ENCODE results near the gene FTCD. TPM values are rescaled to one million over a fixed set of nuclear protein-coding genes. Genes with fewer than 3 reads are reported as not detected.

Gene FTCD
- total RNA-seq, 1 experiment from 2014 or later: not detected

DNA sequence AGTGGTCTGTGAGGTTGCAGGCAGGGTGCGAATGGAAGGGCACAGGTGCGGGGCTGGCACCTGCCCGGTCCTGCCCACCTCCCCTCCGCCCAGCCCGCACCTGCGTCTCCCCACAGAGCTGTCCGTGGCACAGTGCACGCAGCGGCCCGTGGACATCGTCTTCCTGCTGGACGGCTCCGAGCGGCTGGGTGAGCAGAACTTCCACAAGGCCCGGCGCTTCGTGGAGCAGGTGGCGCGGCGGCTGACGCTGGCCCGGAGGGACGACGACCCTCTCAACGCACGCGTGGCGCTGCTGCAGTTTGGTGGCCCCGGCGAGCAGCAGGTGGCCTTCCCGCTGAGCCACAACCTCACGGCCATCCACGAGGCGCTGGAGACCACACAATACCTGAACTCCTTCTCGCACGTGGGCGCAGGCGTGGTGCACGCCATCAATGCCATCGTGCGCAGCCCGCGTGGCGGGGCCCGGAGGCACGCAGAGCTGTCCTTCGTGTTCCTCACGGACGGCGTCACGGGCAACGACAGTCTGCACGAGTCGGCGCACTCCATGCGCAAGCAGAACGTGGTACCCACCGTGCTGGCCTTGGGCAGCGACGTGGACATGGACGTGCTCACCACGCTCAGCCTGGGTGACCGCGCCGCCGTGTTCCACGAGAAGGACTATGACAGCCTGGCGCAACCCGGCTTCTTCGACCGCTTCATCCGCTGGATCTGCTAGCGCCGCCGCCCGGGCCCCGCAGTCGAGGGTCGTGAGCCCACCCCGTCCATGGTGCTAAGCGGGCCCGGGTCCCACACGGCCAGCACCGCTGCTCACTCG, 23.3 kb downstream of the FTCD start:
- Histone ChIP-seq H3K27me3 (ENCODE audit: control insufficient read depth, insufficient read depth, low read length) (no peaks in the 10 kb centered on the region), H3K36me3 (replicated peaks; ENCODE audit: control insufficient read depth, insufficient read depth, low read length) (no peaks in the 10 kb centered on the region; the same call in 1 of the 2 replicates), H3K4me3 (ENCODE audit: insufficient read depth, low read depth, low read length) (no peak overlapping the region)
- no peak for DNase-seq

- no peak overlapping the region for H3K4me3 ChIP-seq (ENCODE audit: insufficient read depth, low read depth, low read length)
- no peaks in the 10 kb centered on the region; the same call in 1 of the 2 replicates for H3K36me3 ChIP-seq (replicated peaks; ENCODE audit: control insufficient read depth, insufficient read depth, low read length)
- no peaks in the 10 kb centered on the region for H3K27me3 ChIP-seq (ENCODE audit: control insufficient read depth, insufficient read depth, low read length)
- no peak for DNase-seq
Measured at GRCh38 chr21:46131588-46131837, 23.9 kb downstream of the FTCD start.

GRCh38 chr21:46130831-46131587, 24.4 kb downstream of the FTCD start:
- peaks cover under 1% of the 10 kb centered on the region for H3K36me3 ChIP-seq (replicated peaks; ENCODE audit: control insufficient read depth, insufficient read depth, low read length)
- no peak overlapping the region for H3K4me3 ChIP-seq (ENCODE audit: insufficient read depth, low read depth, low read length)
- DNase-seq: no peak
- H3K27me3 ChIP-seq (ENCODE audit: control insufficient read depth, insufficient read depth, low read length): no peaks in the 10 kb centered on the region

GRCh38 chr21:46129846-46130651, 25.3 kb downstream of the FTCD start:
- Histone ChIP-seq H3K36me3 (replicated peaks; ENCODE audit: control insufficient read depth, insufficient read depth, low read length) (peaks cover 1% of the 10 kb centered on the region), H3K27me3 (ENCODE audit: control insufficient read depth, insufficient read depth, low read length) (no peaks in the 10 kb centered on the region), H3K4me3 (ENCODE audit: insufficient read depth, low read depth, low read length) (no peak overlapping the region)
- no peak for DNase-seq

DNA sequence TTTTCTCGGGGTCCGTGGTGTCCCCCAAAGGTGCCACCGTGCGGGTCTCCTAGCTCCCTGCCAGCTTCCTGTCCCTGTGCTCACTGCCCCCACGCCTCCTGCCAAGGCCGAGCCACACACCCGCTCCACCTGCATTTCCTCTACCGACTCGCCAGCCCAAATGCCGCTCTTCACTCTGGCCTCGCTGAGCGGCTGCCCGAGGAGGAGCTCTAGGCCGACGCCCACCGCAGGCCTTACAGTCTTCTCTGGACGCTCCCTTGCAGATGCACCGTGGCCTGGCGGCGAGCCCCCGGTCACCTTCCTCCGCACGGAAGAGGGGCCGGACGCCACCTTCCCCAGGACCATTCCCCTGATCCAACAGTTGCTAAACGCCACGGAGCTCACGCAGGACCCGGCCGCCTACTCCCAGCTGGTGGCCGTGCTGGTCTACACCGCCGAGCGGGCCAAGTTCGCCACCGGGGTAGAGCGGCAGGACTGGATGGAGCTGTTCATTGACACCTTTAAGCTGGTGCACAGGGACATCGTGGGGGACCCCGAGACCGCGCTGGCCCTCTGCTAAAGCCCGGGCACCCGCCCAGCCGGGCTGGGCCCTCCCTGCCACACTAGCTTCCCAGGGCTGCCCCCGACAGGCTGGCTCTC, 26.3 kb downstream of the FTCD start:
- peaks cover 1% of the 10 kb centered on the region for H3K36me3 ChIP-seq (replicated peaks; ENCODE audit: control insufficient read depth, insufficient read depth, low read length)
- no peak overlapping the region for H3K4me3 ChIP-seq (ENCODE audit: insufficient read depth, low read depth, low read length)
- no peaks in the 10 kb centered on the region for H3K27me3 ChIP-seq (ENCODE audit: control insufficient read depth, insufficient read depth, low read length)
- DNase-seq: no peak

DNA sequence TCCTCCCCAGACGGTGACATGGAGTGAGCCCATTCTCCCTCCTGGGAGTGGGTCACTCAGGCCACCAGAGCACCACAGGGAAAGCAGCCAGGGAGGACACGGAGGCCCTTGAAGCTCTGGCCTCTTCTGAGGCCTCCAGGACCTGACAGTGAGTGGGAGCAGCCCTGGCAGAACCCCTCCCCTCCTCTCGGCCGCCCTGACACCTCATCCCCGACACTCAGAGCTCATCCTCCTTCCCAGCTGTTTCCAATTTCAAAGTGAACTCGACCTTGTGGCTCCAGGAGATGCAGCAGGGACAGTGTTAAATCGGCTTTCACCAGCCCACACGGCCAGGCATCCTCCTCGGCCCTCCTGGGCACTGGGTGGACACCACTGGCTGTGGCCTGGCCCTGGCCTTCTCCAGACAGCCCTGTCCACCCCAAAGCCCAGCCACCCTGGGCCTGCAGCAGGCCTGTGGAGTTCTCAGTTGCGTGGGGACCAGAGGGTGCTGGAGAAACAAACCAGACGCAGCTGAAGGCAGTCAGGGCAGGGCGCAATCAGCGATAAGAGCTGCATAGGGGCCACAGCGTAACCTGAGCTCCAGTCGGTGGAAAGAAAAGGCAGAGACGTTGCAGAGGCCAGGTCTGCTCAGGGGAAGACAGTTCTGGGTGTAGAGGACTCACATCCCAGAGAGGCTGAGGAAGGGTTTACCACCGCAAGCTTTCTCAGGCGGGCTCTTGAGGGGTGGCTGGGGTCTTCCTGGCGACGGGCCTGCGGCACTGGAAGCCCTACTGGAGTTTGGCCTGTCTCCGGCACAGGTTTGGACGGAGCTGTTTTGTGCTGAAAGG, 27.1 kb downstream of the FTCD start:
- Histone ChIP-seq H3K36me3 (replicated peaks; ENCODE audit: control insufficient read depth, insufficient read depth, low read length) (peaks cover 1% of the 10 kb centered on the region), H3K4me3 (ENCODE audit: insufficient read depth, low read depth, low read length) (no peak overlapping the region), H3K27me3 (ENCODE audit: control insufficient read depth, insufficient read depth, low read length) (no peaks in the 10 kb centered on the region)
- DNase-seq: no peak

DNA sequence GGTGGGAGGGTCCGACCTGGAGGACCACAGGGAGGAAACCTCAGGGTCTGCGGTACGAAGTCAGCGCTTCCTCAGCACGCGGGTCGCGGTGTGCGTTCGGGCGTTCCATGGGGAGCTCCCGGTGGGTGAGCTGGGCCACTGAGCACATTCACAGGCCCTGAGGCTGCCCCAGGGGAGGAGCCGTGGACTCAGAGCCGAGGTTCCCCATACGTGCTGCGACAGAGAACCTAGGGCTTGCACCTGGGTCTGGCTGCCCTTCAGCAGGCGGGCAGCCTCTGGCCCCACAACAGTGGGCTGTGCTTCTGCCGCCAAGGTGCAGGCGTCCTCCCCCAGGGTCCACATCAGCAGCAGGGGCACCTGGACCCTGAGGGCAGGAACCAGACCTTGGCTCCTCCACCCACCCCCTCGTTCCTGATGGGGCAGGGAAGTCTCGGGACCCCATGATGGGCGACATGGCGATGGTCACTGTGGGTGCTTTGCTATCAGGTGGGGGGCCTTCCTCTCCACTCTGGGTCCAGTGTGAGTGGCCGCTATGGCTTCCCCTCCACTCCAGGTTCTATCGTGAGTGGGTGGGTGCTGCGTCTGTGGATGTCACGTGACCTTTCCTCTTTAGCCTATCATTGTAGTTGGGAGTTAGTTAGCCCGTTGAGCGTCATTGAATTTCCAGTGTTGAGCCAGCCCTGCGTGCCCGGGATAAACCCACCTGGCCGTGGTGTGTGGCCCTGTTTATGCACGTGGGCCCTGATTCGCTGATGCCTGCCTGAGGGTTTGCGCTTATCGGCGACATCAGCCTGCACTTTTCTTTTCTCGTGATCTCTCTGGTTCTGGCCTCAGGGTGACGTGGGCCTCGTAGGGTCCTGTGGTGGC, 27.9 kb downstream of the FTCD start:
- Histone ChIP-seq H3K27me3 (ENCODE audit: control insufficient read depth, insufficient read depth, low read length) (no peaks in the 10 kb centered on the region), H3K36me3 (replicated peaks; ENCODE audit: control insufficient read depth, insufficient read depth, low read length) (peaks cover 1% of the 10 kb centered on the region), H3K4me3 (ENCODE audit: insufficient read depth, low read depth, low read length) (no peak overlapping the region)
- peak; percentile 61 for DNase-seq

DNA sequence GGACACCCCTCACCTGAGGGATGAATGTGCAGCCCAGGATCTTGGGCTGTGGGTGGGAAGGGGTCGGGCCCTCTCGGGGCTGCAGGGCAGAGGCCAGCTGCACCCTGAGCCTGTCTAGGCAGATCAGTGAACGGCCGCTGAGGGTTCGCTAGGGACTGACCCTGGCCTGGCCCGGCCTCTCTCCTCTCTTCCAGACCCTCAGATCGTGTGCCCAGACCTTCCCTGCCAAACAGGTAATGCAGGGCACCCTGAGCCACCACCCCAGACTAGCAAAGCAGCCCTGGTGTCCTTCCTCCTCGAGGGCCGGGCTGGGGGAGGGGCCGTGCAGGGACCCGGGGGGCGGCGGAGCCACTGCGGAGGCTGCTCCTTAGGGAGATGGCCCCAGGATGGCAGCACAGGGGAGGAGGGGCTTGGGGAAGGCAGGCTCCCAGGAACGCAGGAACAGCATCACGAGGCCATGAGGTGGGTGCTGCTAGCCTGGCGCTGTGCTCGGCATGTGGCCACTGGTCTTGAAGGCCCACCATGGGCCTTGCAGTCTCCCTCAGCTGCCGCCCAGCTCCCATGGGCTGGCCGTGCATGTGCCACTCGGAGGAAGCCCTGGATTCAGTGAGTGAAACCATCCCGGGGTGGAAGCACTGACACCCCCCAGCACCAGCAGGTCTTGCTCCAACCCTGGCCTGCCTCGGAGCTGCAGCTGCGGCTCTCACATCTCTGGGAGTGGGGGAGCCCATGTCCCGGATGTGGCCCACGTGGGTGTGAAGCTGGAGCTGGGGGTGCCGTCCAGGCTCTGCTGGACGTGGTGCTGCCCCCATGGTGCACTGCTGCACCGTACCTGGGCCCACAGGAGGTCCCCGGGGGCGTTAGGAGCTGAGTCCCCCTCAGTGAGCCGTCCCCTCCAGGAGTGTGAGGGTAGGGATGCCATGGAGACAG, 28.8 kb downstream of the FTCD start:
- Histone ChIP-seq H3K27me3 (ENCODE audit: control insufficient read depth, insufficient read depth, low read length) (no peaks in the 10 kb centered on the region), H3K36me3 (replicated peaks; ENCODE audit: control insufficient read depth, insufficient read depth, low read length) (peaks cover 1% of the 10 kb centered on the region), H3K4me3 (ENCODE audit: insufficient read depth, low read depth, low read length) (no peak overlapping the region)
- DNase-seq: peak; percentile 72

GRCh38 chr21:46125846-46126301, 29.5 kb downstream of the FTCD start:
- Histone ChIP-seq H3K27me3 (ENCODE audit: control insufficient read depth, insufficient read depth, low read length) (no peaks in the 10 kb centered on the region), H3K36me3 (replicated peaks; ENCODE audit: control insufficient read depth, insufficient read depth, low read length) (peaks cover 1% of the 10 kb centered on the region), H3K4me3 (ENCODE audit: insufficient read depth, low read depth, low read length) (no peak overlapping the region)
- DNase-seq: peak; percentile 56

GRCh38 chr21:46124926-46125845, 30.2 kb downstream of the FTCD start:
- DNase-seq: peak; percentile 59
- H3K27me3 ChIP-seq (ENCODE audit: control insufficient read depth, insufficient read depth, low read length): no peaks in the 10 kb centered on the region
- H3K36me3 ChIP-seq (replicated peaks; ENCODE audit: control insufficient read depth, insufficient read depth, low read length): peaks cover 1% of the 10 kb centered on the region
- no peak overlapping the region for H3K4me3 ChIP-seq (ENCODE audit: insufficient read depth, low read depth, low read length)

GRCh38 chr21:46124083-46124925, 31.1 kb downstream of the FTCD start:
- peaks cover 1% of the 10 kb centered on the region for H3K36me3 ChIP-seq (replicated peaks; ENCODE audit: control insufficient read depth, insufficient read depth, low read length)
- DNase-seq: peak; percentile 51
- no peak overlapping the region for H3K4me3 ChIP-seq (ENCODE audit: insufficient read depth, low read depth, low read length)
- no peaks in the 10 kb centered on the region for H3K27me3 ChIP-seq (ENCODE audit: control insufficient read depth, insufficient read depth, low read length)

Data from H7 (cell line).